SK-N-SH (cell line): Measurements from ENCODE around the gene IFNA6. TPM values are rescaled to one million over a fixed set of nuclear protein-coding genes. Genes with fewer than 3 reads are reported as not detected.

Source experiments
- CTCF ChIA-PET: fragments of 300-600, 350-600 bp; formaldehyde crosslinking; extraction: SDS; loops from one replicate; lab custom pipeline; 2021; lab: Yijun Ruan, JAX
- POLR2A ChIA-PET: fragments of 350-600 bp; sonication (Branson Sonifier 250); formaldehyde crosslinking; extraction: SDS; loops from one replicate; lab custom pipeline; 2020; ENCODE audit warnings: antibody characterized with exemption, inconsistent platforms; lab: Yijun Ruan, JAX
- DNase-seq: peaks from one replicate; pipeline ENCODE4 v3.0.0; 2012
- H2AFZ ChIP-seq: fragments of 200-600 bp; sonication (generic); 2 replicates; pipeline ENCODE4 v1.8.1; 2016; ENCODE audit warnings: antibody characterized with exemption, mild to moderate bottlenecking, low read depth
- H3F3A ChIP-seq: fragments of 200-600 bp; sonication (generic); replicated peaks from 2 replicates; pipeline ENCODE3; 2016; ENCODE audit warnings: antibody characterized with exemption, mild to moderate bottlenecking; ENCODE audit not compliant: insufficient read depth
- H3K27ac ChIP-seq, 2 experiments: fragments of 200-500 bp in 1 of 2; fragments of 200-600 bp in 1 of 2; sonication (Bioruptor generic) in 1 of 2; sonication (generic), shearing (Covaris generic) in 1 of 2; 2 replicates each; pipeline versions ENCODE4 v1.5.1 to v1.6.1; 2014 to 2016; ENCODE audit warnings: low read depth in 2 of 2, inconsistent platforms in 1 of 2, low read length in 1 of 2, mild to moderate bottlenecking in 1 of 2, mixed read lengths in 1 of 2
- H3K27me3 ChIP-seq: fragments of 200-600 bp; sonication (generic), shearing (Covaris generic); 2 replicates; pipeline ENCODE4 v1.6.1; 2016; ENCODE audit warnings: mixed run types; ENCODE audit not compliant: insufficient read depth
- H3K36me3 ChIP-seq, 2 experiments: fragments of 200-500 bp in 1 of 2; fragments of 200-600 bp in 1 of 2; sonication (Bioruptor generic) in 1 of 2; sonication (generic) in 1 of 2; replicated peaks in 1 of 2; 2 replicates each; pipeline versions ENCODE3 to v1.5.1; 2014 to 2016; ENCODE audit warnings: low read length in 1 of 2, mild to moderate bottlenecking in 1 of 2; ENCODE audit not compliant: insufficient read depth in 2 of 2, control insufficient read depth in 1 of 2
- H3K4me1 ChIP-seq, 2 experiments: fragments of 200-500 bp in 1 of 2; fragments of 200-600 bp in 1 of 2; sonication (Bioruptor generic) in 1 of 2; sonication (generic), shearing (Covaris generic) in 1 of 2; 2 replicates each; pipeline versions ENCODE4 v1.5.1 to v1.6.1; 2014 to 2016; ENCODE audit warnings: low read depth in 1 of 2, low read length in 1 of 2, mixed run types in 1 of 2; ENCODE audit not compliant: insufficient read depth in 2 of 2, control insufficient read depth in 1 of 2
- H3K4me2 ChIP-seq: fragments of 200-600 bp; sonication (generic), shearing (Covaris generic); 2 replicates; pipeline ENCODE4 v1.6.1; 2017; ENCODE audit warnings: mixed run types
- H3K4me3 ChIP-seq, 2 experiments: fragments of 200-500 bp in 1 of 2; fragments of 200-600 bp in 1 of 2; sonication (Bioruptor generic) in 1 of 2; sonication (generic), shearing (Covaris generic) in 1 of 2; 2 replicates each; pipeline versions ENCODE4 v1.5.1 to v1.8.1; 2014 to 2016; ENCODE audit warnings: low read depth in 2 of 2, inconsistent platforms in 1 of 2, low read length in 1 of 2, mild to moderate bottlenecking in 1 of 2, mixed read lengths in 1 of 2, moderate library complexity in 1 of 2
- H3K79me2 ChIP-seq: fragments of 200-600 bp; sonication (generic); 2 replicates; pipeline ENCODE4 v1.8.1; 2017; ENCODE audit warnings: mild to moderate bottlenecking; ENCODE audit not compliant: insufficient read depth
- H3K9ac ChIP-seq: fragments of 200-600 bp; sonication (generic); 2 replicates; pipeline ENCODE4 v1.6.1; 2017; ENCODE audit warnings: mixed run types
- H3K9me2 ChIP-seq: fragments of 200-600 bp; sonication (generic); 2 replicates; pipeline ENCODE4 v1.6.1; 2017; ENCODE audit warnings: mixed run types
- H3K9me3 ChIP-seq: fragments of 200-600 bp; sonication (generic); 2 replicates; pipeline ENCODE4 v1.6.1; 2017; ENCODE audit warnings: mixed run types, mild to moderate bottlenecking, moderate library complexity
- H4K20me1 ChIP-seq: fragments of 200-600 bp; sonication (generic); 2 replicates; pipeline ENCODE4 v1.6.1; 2017; ENCODE audit warnings: mild to moderate bottlenecking, mixed run types; ENCODE audit not compliant: insufficient read depth
- CHD2 ChIP-seq: fragments of 150-350 bp; IDR thresholded peaks from 2 replicates; pipeline ENCODE4 v1.6.1; 2018; ENCODE audit warnings: low read length; ENCODE audit not compliant: partially characterized antibody
- EZH2phosphoT487 ChIP-seq: fragments of 200-600 bp; sonication (generic); IDR thresholded peaks from 2 replicates; pipeline ENCODE4 v1.6.1; 2017; ENCODE audit warnings: low read depth, mixed run types, mild to moderate bottlenecking, antibody characterized with exemption, moderate library complexity, borderline replicate concordance
- FOXM1 ChIP-seq: IDR thresholded peaks from 2 replicates; pipeline ENCODE4 v1.4.0; 2012; ENCODE audit warnings: low read depth, mild to moderate bottlenecking
- PBX3 ChIP-seq: IDR thresholded peaks from 2 replicates; pipeline ENCODE4; 2012
- RAD21 ChIP-seq: IDR thresholded peaks from 2 replicates; pipeline ENCODE4 v1.6.1; 2012; ENCODE audit warnings: mild to moderate bottlenecking, low read length
- RCOR1 ChIP-seq: fragments of 150-350 bp; IDR thresholded peaks from 2 replicates; pipeline ENCODE4 v1.6.1; 2017; ENCODE audit warnings: antibody characterized with exemption, low read length
- SMC3 ChIP-seq: IDR thresholded peaks from 2 replicates; pipeline ENCODE4 v1.6.1; 2012; ENCODE audit warnings: low read depth, low read length, improper control_type of control experiment
- TCF12 ChIP-seq: IDR thresholded peaks from 2 replicates; pipeline ENCODE4 v1.4.0; 2012
- TEAD4 ChIP-seq: IDR thresholded peaks from 2 replicates; pipeline ENCODE4 v1.4.0; 2012; ENCODE audit warnings: mild to moderate bottlenecking, borderline replicate concordance; ENCODE audit not compliant: insufficient read depth
- USF2 ChIP-seq: fragments of 150-350 bp; IDR thresholded peaks from 2 replicates; pipeline ENCODE4 v1.6.1; 2017; ENCODE audit warnings: antibody characterized with exemption, low read length, low read depth, borderline replicate concordance
- WGBS: methylation state at CpG from one replicate; pipeline ENCODE4 v1.1.6; 2017; ENCODE audit warnings: low lambda C conversion rate; 5-methylcytosine and 5-hydroxymethylcytosine counted together
- polyA plus RNA-seq, 3 experiments: library from polyadenylated mRNA; depleted of rRNA; stranded (reverse); fragments of >200 nt; gene quantifications; 2 replicates each; pipeline ENCODE4 v1.2.3, GENCODE V29; 2012

The IFNA6 gene
- polyA plus RNA-seq, 1 of the 3 experiments (the other 2 are of a cell fraction) = not detected

GRCh38 chr9:21362287-21362686, 11.6 kb upstream of the IFNA6 start:
- POLR2A ChIA-PET = no interaction called here
- H3K9me3 ChIP-seq = no peaks in the 10 kb centered on the region
- no peaks in the 10 kb centered on the region for H3K9me2 ChIP-seq
- H4K20me1 ChIP-seq = no peaks in the 10 kb centered on the region
- H3K9ac ChIP-seq = no peak overlapping the region
- no peak overlapping the region for H2AFZ ChIP-seq
- no peaks in the 10 kb centered on the region; the same call in 1 of the 2 replicates for H3K27me3 ChIP-seq
- H3K4me1 ChIP-seq = no peaks in the 10 kb centered on the region
- H3K27ac ChIP-seq = no peak overlapping the region
- DNase-seq = no peak
- no peaks in the 10 kb centered on the region for H3F3A ChIP-seq
- H3K4me2 ChIP-seq = no peak overlapping the region
- WGBS = 5% methylated on average over 8 of the region's 8 CpGs
- H3K36me3 ChIP-seq = no peaks in the 10 kb centered on the region
- TF ChIP-seq SMC3 (no peak), TEAD4 (no peak), FOXM1 (no peak), EZH2phosphoT487 (no peak), PBX3 (no peak), USF2 (no peak), CHD2 (no peak), RAD21 (no peak)
- TF ChIP-seq, all 33 proteins: peak for 0
- CTCF ChIA-PET = interaction anchor here (3.2 kb wide), 1 partner anchor 33 kb away, joined by 12 read pairs; no protein-coding TSS in a partner anchor
- no peak overlapping the region for H3K4me3 ChIP-seq
- no peaks in the 10 kb centered on the region for H3K79me2 ChIP-seq

GRCh38 chr9:21357479-21358460, 7.1 kb upstream of the IFNA6 start:
- TF ChIP-seq PBX3 (peak; percentile 21; the same call in 1 of the 2 replicates), TCF12 (peak; percentile 60; the same call in 1 of the 2 replicates), RCOR1 (no peak)
- Histone ChIP-seq H3K9ac (no peak overlapping the region), H3K79me2 (no peaks in the 10 kb centered on the region), H3K4me3 (peak overlapping the region in 1 of 2 experiments; percentile 23; a peak in 1 of 4 replicates), H3K36me3 (no peaks in the 10 kb centered on the region), H3K4me2 (no peak overlapping the region), H2AFZ (peak overlapping the region; percentile 68; the same call in 1 of the 2 replicates), H3K27ac (no peak overlapping the region), H3K27me3 (no peaks in the 10 kb centered on the region), H4K20me1 (no peaks in the 10 kb centered on the region), H3K9me3 (no peaks in the 10 kb centered on the region), H3K9me2 (no peaks in the 10 kb centered on the region), H3K4me1 (no peaks in the 10 kb centered on the region), H3F3A (no peaks in the 10 kb centered on the region)
- WGBS = 17% methylated on average over 7 of the region's 7 CpGs
- DNase-seq = no peak
- POLR2A ChIA-PET = no interaction called here
- CTCF ChIA-PET = interaction anchor here (1.6 kb wide), 1 partner anchor 38 kb away, joined by 6 read pairs; no protein-coding TSS in a partner anchor
